Common myeloid progenitor, CD34-positive (primary cell): ENCODE data around the gene VTI1A.

ENCODE experiments used
- CTCF ChIA-PET: fragments of 350-600 bp; sonication (Branson Sonifier 250); formaldehyde crosslinking; loops from one replicate; lab custom pipeline; 2021; ENCODE audit warnings: antibody characterized with exemption; lab: Charles Lee
- POLR2A ChIA-PET: fragments of 350-600 bp; sonication (Branson Sonifier 250); formaldehyde crosslinking; loops from one replicate; lab custom pipeline; 2021; ENCODE audit warnings: antibody characterized with exemption; lab: Charles Lee
- DNase-seq, 3 donors: peaks; one replicate each; pipeline versions ENCODE4 v3.0.0 to v3.0.0-alpha.2; 2013
- H3K27ac ChIP-seq, 2 experiments: 1 replicate in 1 of 2; 2 replicates in 1 of 2; pipeline ENCODE4 v1.7.0; 2013; ENCODE audit warnings: inconsistent platforms in 2 of 2, low read length in 2 of 2, mild to moderate bottlenecking in 2 of 2, low read depth in 1 of 2, moderate library complexity in 1 of 2; ENCODE audit not compliant: severe bottlenecking in 2 of 2, insufficient read depth in 1 of 2, poor library complexity in 1 of 2
- H3K27me3 ChIP-seq, 5 experiments: replicated peaks in 2 of 5; 1 replicate in 3 of 5; 2 replicates in 2 of 5; pipeline versions ENCODE4 v1.6.1 to v1.7.0; 2013; ENCODE audit warnings: low read length in 4 of 5, mild to moderate bottlenecking in 2 of 5, moderate library complexity in 2 of 5, inconsistent platforms in 1 of 5; ENCODE audit not compliant: insufficient read depth in 5 of 5, control insufficient read depth in 4 of 5
- H3K36me3 ChIP-seq, 4 experiments: 1 replicate in 2 of 4; 2 replicates in 2 of 4; pipeline versions ENCODE4 v1.6.1 to v1.7.0; 2013; ENCODE audit warnings: low read length in 3 of 4, control low read depth in 1 of 4, mild to moderate bottlenecking in 1 of 4; ENCODE audit not compliant: control insufficient read depth in 4 of 4, insufficient read depth in 4 of 4
- H3K4me1 ChIP-seq, 4 experiments: 1 replicate in 3 of 4; 2 replicates in 1 of 4; pipeline versions ENCODE4 v1.6.1 to v1.7.1; 2013; ENCODE audit warnings: low read length in 3 of 4, mild to moderate bottlenecking in 3 of 4, control low read depth in 1 of 4, inconsistent platforms in 1 of 4, moderate library complexity in 1 of 4; ENCODE audit not compliant: control insufficient read depth in 4 of 4, insufficient read depth in 4 of 4; ENCODE audit errors: control extremely low read depth in 1 of 4
- H3K4me3 ChIP-seq, 7 experiments: 1 replicate in 4 of 7; 2 replicates in 3 of 7; pipeline versions ENCODE4 v1.5.1 to v1.7.0; 2013; ENCODE audit warnings: mild to moderate bottlenecking in 7 of 7, low read length in 6 of 7, moderate library complexity in 6 of 7, inconsistent platforms in 2 of 7, low read depth in 2 of 7, control low read depth in 1 of 7; ENCODE audit not compliant: insufficient read depth in 4 of 7, control insufficient read depth in 1 of 7; ENCODE audit errors: extremely low read depth in 1 of 7
- H3K9me3 ChIP-seq, 5 experiments: 1 replicate in 4 of 5; 2 replicates in 1 of 5; pipeline versions ENCODE4 v1.6.1 to v1.7.1; 2013; ENCODE audit warnings: low read length in 4 of 5, mild to moderate bottlenecking in 2 of 5, inconsistent platforms in 1 of 5, low read depth in 1 of 5, moderate library complexity in 1 of 5; ENCODE audit not compliant: control insufficient read depth in 4 of 5, insufficient read depth in 2 of 5; ENCODE audit errors: control extremely low read depth in 1 of 5
- WGBS: methylation state at CpG from one replicate; pipeline ENCODE4 v1.1.5; 2013; ENCODE audit not compliant: insufficient coverage; 5-methylcytosine and 5-hydroxymethylcytosine counted together

Gene VTI1A

DNA sequence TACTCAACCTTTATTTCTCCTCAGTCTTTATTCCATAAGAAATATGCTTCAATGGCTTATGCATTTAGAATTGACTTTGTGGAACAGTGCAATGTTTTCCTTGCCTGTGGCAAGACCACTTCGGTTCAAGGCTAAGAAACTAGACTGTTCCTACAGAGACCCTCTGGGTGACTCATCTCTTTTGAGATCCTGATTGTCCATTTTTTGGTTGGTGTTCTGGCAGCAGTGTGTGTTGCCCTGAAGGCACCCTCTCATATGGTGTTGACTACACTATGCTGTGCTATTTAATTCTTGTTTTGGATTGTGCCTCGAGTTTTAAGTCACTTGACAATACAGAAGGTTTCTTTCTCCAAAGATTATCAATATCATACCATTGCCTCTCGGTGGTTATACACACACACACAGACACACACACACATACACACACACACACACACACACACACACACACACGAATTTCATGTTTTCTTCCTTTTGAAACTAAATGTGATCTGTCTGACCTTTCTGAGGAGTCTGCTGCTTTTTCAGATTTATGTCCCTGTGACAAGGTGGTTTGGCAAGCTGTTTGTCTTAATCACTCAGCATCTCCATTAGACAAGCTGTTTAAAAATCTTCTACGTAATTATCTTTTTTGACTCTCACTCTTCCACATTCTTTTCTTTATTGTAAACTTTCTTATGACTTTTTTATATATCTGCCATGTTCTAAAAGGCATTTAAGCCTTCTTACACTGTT, 187.2 kb downstream of the VTI1A start:
- Histone ChIP-seq H3K27me3 (no peaks in the 10 kb centered on the region), H3K36me3 (peaks cover 0 to 3% (median 0%) of the 10 kb centered on the region in 4 experiments), H3K27ac (no peak overlapping the region), H3K4me3 (no peak overlapping the region), H3K4me1 (peaks cover 0 to 5% (median 2%) of the 10 kb centered on the region in 4 experiments), H3K9me3 (no peaks in the 10 kb centered on the region)
- 52% methylated on average over 4 of the region's 5 CpGs for WGBS
- CTCF ChIA-PET, result no interaction called here
- POLR2A ChIA-PET, result no interaction called here
- peak in 2 of 3 donors; percentile 6 to 18 for DNase-seq

DNA sequence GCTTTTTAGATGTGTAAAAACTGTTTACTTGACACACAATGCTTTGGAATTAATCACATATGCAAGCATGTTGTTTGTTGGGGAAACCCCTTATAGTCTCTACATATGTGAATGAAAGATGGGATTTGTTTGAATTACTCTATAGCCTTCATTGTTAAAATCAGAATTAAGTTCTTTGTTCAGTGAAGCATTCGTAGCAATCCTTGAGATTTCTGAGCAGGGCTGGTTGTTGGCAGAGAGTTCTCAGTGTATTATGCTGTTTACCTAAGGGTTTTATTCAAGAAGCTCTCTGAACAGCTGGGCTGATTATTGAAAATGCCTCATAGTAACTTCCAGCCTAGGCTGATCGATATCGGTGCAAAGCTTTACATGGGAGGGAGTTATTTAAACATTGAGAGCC, 190.9 kb downstream of the VTI1A start:
- Histone ChIP-seq H3K36me3 (peaks cover 0 to 3% (median 0%) of the 10 kb centered on the region in 4 experiments), H3K4me3 (no peak overlapping the region), H3K27ac (no peak overlapping the region), H3K27me3 (no peaks in the 10 kb centered on the region), H3K9me3 (no peaks in the 10 kb centered on the region), H3K4me1 (peaks cover 0 to 5% (median 2%) of the 10 kb centered on the region in 4 experiments)
- ChIA-PET CTCF (no interaction called here), POLR2A (no interaction called here)
- WGBS, result 100% methylated on average over 2 of the region's 3 CpGs
- no peak for DNase-seq

DNA sequence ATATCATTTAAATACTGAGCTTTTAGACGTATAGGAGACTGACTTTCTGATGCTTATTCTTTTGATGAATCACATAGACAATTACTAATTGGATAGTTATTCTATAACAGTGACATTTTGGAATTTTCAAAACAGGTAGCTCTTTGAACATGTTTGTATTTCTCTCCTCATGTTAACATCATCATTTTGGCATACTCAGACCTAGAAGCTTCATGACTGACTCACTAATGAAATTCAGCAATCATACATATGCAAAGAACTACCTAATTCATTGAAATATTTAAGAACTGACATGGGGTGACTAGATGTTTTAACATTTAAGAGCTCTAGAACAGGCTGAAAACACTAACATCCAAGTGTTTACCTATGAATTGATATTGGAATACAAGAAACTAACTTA, 192.3 kb downstream of the VTI1A start:
- no peaks in the 10 kb centered on the region for H3K27me3 ChIP-seq
- H3K4me1 ChIP-seq, result peaks cover 0 to 2% (median under 1%) of the 10 kb centered on the region in 4 experiments
- H3K9me3 ChIP-seq, result no peaks in the 10 kb centered on the region
- WGBS, result no CpG with 5 or more reads among the region's 1 CpG
- POLR2A ChIA-PET, result no interaction called here
- DNase-seq, result no peak
- H3K27ac ChIP-seq, result no peak overlapping the region
- no peak overlapping the region for H3K4me3 ChIP-seq
- no peaks in the 10 kb centered on the region for H3K36me3 ChIP-seq
- CTCF ChIA-PET, result interaction anchor here (0.6 kb wide), 1 partner anchor 137 kb away, joined by 3 read pairs; no protein-coding TSS in a partner anchor

DNA sequence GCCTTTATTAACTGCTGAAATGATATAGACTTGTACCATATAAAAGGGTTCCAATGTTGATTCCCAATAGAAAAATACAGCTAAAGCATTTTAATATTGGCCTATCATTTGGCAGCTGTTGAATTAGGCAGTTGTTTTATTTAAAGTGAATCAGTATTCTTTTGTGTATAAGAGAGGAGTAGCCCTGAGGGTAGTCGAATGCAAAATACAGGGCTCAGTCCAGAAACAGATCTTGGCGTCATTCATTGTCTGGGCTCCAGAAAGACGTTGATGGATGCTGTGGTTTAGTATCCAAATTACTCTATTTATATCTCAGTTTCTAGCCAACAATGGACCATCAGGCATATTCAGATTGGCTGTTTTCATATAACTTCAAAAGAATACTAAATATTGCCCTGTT, 193.6 kb downstream of the VTI1A start:
- no CpG with 5 or more reads among the region's 3 CpGs for WGBS
- ChIA-PET POLR2A (no interaction called here), CTCF (no interaction called here)

DNA sequence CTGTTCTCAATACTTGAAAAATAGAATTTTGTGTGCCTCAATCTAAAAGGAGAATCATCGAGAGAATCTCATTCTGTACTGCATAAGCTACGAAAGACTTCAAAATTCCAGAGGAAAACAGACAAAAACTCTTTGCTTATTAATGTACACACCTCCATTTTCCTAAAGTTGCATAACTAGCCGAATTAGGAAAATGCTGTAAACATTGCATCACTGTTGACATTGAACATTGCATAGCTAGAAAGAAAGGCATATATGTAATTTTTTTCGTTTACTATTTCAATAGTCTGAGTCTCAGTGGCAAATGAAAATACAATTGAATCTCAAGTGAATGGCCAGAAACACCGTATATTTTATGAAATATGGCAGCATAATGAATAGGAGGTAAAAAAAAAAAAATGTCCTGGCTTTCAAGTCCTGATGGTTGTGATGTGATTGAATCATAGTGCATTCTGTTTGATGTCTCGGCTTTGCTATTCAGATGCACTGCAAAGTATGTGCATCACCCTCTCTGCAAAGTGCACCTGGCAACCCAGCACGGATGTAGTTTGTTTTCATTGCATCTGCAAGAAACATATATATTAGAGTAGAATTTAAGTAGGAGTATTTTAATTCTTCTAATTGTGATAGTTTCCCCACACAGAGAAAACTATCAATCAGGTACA, 196.7 kb downstream of the VTI1A start:
- 100% methylated on average over 5 of the region's 7 CpGs for WGBS
- POLR2A ChIA-PET, result no interaction called here
- Histone ChIP-seq H3K4me1 (no peaks in the 10 kb centered on the region), H3K9me3 (no peaks in the 10 kb centered on the region), H3K36me3 (no peaks in the 10 kb centered on the region), H3K27ac (no peak overlapping the region), H3K4me3 (no peak overlapping the region), H3K27me3 (no peaks in the 10 kb centered on the region)
- DNase-seq, result no peak
- CTCF ChIA-PET, result interaction anchor here (1.3 kb wide), 1 partner anchor 8 kb away, joined by 3 read pairs; no protein-coding TSS in a partner anchor

More for the DNA sequence above, 193.6 kb downstream of the VTI1A start:
- H3K4me1 ChIP-seq, result no peaks in the 10 kb centered on the region
- no peak overlapping the region for H3K4me3 ChIP-seq
- no peak overlapping the region for H3K27ac ChIP-seq
- no peaks in the 10 kb centered on the region for H3K27me3 ChIP-seq
- no peaks in the 10 kb centered on the region for H3K36me3 ChIP-seq
- H3K9me3 ChIP-seq, result no peaks in the 10 kb centered on the region
- no peak for DNase-seq

DNA sequence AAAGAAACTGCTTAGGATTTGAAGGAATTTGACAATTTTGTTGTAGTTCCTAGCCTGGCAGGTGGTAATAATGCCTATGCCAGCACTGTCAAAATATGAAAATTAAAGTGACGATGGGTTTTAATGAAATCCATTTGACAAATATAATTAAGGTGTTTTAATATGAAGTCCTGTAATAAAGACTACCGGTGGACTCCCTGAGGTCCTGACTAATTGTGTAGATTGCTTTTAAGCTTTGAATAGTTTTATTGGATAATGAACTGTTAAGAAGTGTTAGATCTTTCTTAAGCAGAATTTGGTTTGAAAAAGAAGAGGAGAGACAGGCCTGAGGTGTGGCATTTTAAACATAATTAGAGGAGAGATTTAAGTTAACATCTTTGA, 197.2 kb downstream of the VTI1A start:
- no peak for DNase-seq

More for the DNA sequence above, 197.2 kb downstream of the VTI1A start:
- Histone ChIP-seq H3K4me3 (no peak overlapping the region), H3K36me3 (no peaks in the 10 kb centered on the region), H3K27ac (no peak overlapping the region), H3K9me3 (no peaks in the 10 kb centered on the region), H3K4me1 (no peaks in the 10 kb centered on the region), H3K27me3 (no peaks in the 10 kb centered on the region)
- ChIA-PET POLR2A (no interaction called here), CTCF (interaction anchor here (1.3 kb wide), 1 partner anchor 8 kb away, joined by 3 read pairs; no protein-coding TSS in a partner anchor)
- WGBS, result 100% methylated on average over 2 of the region's 2 CpGs
